H1 (cell line): ENCODE measurements around the gene ACBD6. TPM values are rescaled to one million over a fixed set of nuclear protein-coding genes. Genes with fewer than 3 reads are reported as not detected.

Source experiments
- CTCF ChIA-PET: fragments of 300-600 bp; sonication (Branson Sonifier 250); formaldehyde crosslinking; loops from one replicate; lab custom pipeline; 2021; ENCODE audit not compliant: partially characterized antibody; lab: Charles Lee
- POLR2A ChIA-PET: fragments of 300-600 bp; sonication (Branson Sonifier 250); formaldehyde crosslinking; loops from one replicate; lab custom pipeline; 2021; ENCODE audit warnings: inconsistent platforms; ENCODE audit not compliant: partially characterized antibody; lab: Charles Lee
- DNase-seq, 2 experiments: peaks; one replicate each; pipeline versions ENCODE4 v3.0.0 to v3.0.0-alpha.2; 2010 to 2022; ENCODE audit warnings: low spot score in 2 of 2, low read depth in 1 of 2, mixed read lengths in 1 of 2
- FAIRE-seq: peaks from 2 replicates; lab custom pipeline; 2011; peaks lifted over from hg19 to GRCh38; lab: Jason Lieb, UNC
- H2AFZ ChIP-seq: 2 replicates; pipeline ENCODE4 v1.8.1; 2012; ENCODE audit warnings: low read length, inconsistent platforms
- H2AK5ac ChIP-seq: 2 replicates; pipeline ENCODE4 v1.6.1; 2013; ENCODE audit warnings: low read depth, low read length
- H2BK120ac ChIP-seq: replicated peaks from 2 replicates; pipeline ENCODE3; 2013; ENCODE audit warnings: low read depth, low read length, inconsistent platforms
- H2BK12ac ChIP-seq: 2 replicates; pipeline ENCODE4 v1.6.1; 2013; ENCODE audit warnings: low read depth, low read length
- H2BK15ac ChIP-seq: 2 replicates; pipeline ENCODE4 v1.6.1; 2013; ENCODE audit warnings: low read length
- H2BK20ac ChIP-seq: 2 replicates; pipeline ENCODE4 v1.6.1; 2013; ENCODE audit warnings: low read length
- H2BK5ac ChIP-seq: 2 replicates; pipeline ENCODE4 v1.6.1; 2013; ENCODE audit warnings: low read depth, low read length
- H3K14ac ChIP-seq: 2 replicates; pipeline ENCODE4 v1.6.1; 2013; ENCODE audit warnings: inconsistent platforms; ENCODE audit not compliant: insufficient read length
- H3K18ac ChIP-seq: 2 replicates; pipeline ENCODE4 v1.6.1; 2013; ENCODE audit warnings: low read length; ENCODE audit errors: extremely low read depth
- H3K23ac ChIP-seq: 2 replicates; pipeline ENCODE4 v1.6.1; 2013; ENCODE audit warnings: inconsistent platforms; ENCODE audit not compliant: insufficient read length
- H3K23me2 ChIP-seq: 2 replicates; pipeline ENCODE4 v1.6.1; 2013; ENCODE audit warnings: low read depth, low read length
- H3K27ac ChIP-seq: 2 replicates; pipeline ENCODE4 v1.6.1; 2011; ENCODE audit warnings: low read depth, low read length, inconsistent platforms
- H3K27me3 ChIP-seq, 4 experiments: replicated peaks in 1 of 4; 1 replicate in 1 of 4; 2 replicates in 3 of 4; pipeline versions ENCODE4 v1.6.1 to v1.8.1; 2011 to 2013; ENCODE audit warnings: low read length in 3 of 4, mild to moderate bottlenecking in 3 of 4, inconsistent platforms in 2 of 4, mixed read lengths in 2 of 4, moderate library complexity in 1 of 4; ENCODE audit not compliant: control insufficient read depth in 3 of 4, insufficient read depth in 3 of 4; ENCODE audit errors: extremely low read depth in 1 of 4
- H3K36me3 ChIP-seq, 4 experiments: 2 replicates each; pipeline versions ENCODE4 v1.6.1 to v1.8.1; 2011 to 2013; ENCODE audit warnings: mild to moderate bottlenecking in 4 of 4, low read length in 3 of 4, moderate library complexity in 2 of 4, control low read depth in 1 of 4, inconsistent platforms in 1 of 4; ENCODE audit not compliant: insufficient read depth in 4 of 4, control insufficient read depth in 2 of 4
- H3K4ac ChIP-seq: replicated peaks from 2 replicates; pipeline ENCODE3; 2013; ENCODE audit warnings: low read length, low read depth, mixed read lengths, inconsistent platforms; ENCODE audit not compliant: insufficient read length
- H3K4me1 ChIP-seq, 4 experiments: replicated peaks in 1 of 4; 1 replicate in 1 of 4; 2 replicates in 3 of 4; pipeline versions ENCODE4 v1.6.1 to v1.8.1; 2011 to 2013; ENCODE audit warnings: low read length in 3 of 4, inconsistent platforms in 2 of 4, mixed read lengths in 1 of 4; ENCODE audit not compliant: insufficient read depth in 4 of 4, control insufficient read depth in 3 of 4
- H3K4me2 ChIP-seq, 2 experiments: 2 replicates each; pipeline versions ENCODE4 v1.6.1 to v1.8.1; 2011 to 2013; ENCODE audit warnings: low read depth in 2 of 2, low read length in 2 of 2, control low read depth in 1 of 2, inconsistent platforms in 1 of 2, mild to moderate bottlenecking in 1 of 2; ENCODE audit not compliant: insufficient read depth in 1 of 2
- H3K4me3 ChIP-seq, 4 experiments: fragments of 200-600, 300-600 bp in 1 of 4; sonication (generic), shearing (Covaris generic), sonication (Bioruptor Twin) in 1 of 4; 2 replicates each; pipeline versions ENCODE4 v1.5.1 to v1.8.1; 2011 to 2016; ENCODE audit warnings: low read length in 4 of 4, low read depth in 3 of 4, control low read depth in 2 of 4, inconsistent platforms in 2 of 4, mild to moderate bottlenecking in 2 of 4, mixed read lengths in 1 of 4, moderate library complexity in 1 of 4; ENCODE audit not compliant: insufficient read depth in 2 of 4; ENCODE audit errors: extremely low read depth in 1 of 4
- H3K56ac ChIP-seq: replicated peaks from 2 replicates; pipeline ENCODE3; 2013; ENCODE audit warnings: low read depth, mild to moderate bottlenecking, mixed read lengths, low read length, inconsistent platforms; ENCODE audit not compliant: insufficient read length
- H3K79me1 ChIP-seq: 2 replicates; pipeline ENCODE4 v1.6.1; 2013; ENCODE audit warnings: low read depth, low read length, control low read depth
- H3K79me2 ChIP-seq, 2 experiments: 2 replicates each; pipeline versions ENCODE4 v1.6.1 to v1.8.1; 2012 to 2013; ENCODE audit warnings: low read length in 2 of 2, mild to moderate bottlenecking in 2 of 2, inconsistent platforms in 1 of 2; ENCODE audit not compliant: insufficient read depth in 2 of 2, control insufficient read depth in 1 of 2
- H3K9ac ChIP-seq, 4 experiments: replicated peaks in 1 of 4; 1 replicate in 1 of 4; 2 replicates in 3 of 4; pipeline versions ENCODE4 v1.6.1 to v1.8.1; 2011 to 2013; ENCODE audit warnings: low read depth in 3 of 4, low read length in 3 of 4, control low read depth in 2 of 4, mild to moderate bottlenecking in 2 of 4, moderate library complexity in 2 of 4, inconsistent platforms in 1 of 4; ENCODE audit errors: extremely low read depth in 1 of 4
- H3K9me3 ChIP-seq, 2 experiments: 2 replicates each; pipeline versions ENCODE4 v1.6.1 to v1.8.1; 2012 to 2013; ENCODE audit warnings: mild to moderate bottlenecking in 2 of 2, moderate library complexity in 2 of 2, control low read depth in 1 of 2, inconsistent platforms in 1 of 2, low read depth in 1 of 2, low read length in 1 of 2, mixed read lengths in 1 of 2; ENCODE audit not compliant: insufficient read depth in 2 of 2
- H4K20me1 ChIP-seq, 2 experiments: replicated peaks in 1 of 2; 2 replicates each; pipeline versions ENCODE3 to v1.8.1; 2011 to 2013; ENCODE audit warnings: inconsistent platforms in 2 of 2, low read length in 2 of 2, mild to moderate bottlenecking in 1 of 2; ENCODE audit not compliant: insufficient read depth in 2 of 2, control insufficient read depth in 1 of 2
- H4K5ac ChIP-seq: 2 replicates; pipeline ENCODE4 v1.6.1; 2013; ENCODE audit warnings: low read length, low read depth, mixed read lengths, inconsistent platforms; ENCODE audit not compliant: insufficient read length
- H4K8ac ChIP-seq: 2 replicates; pipeline ENCODE4 v1.8.0; 2013; ENCODE audit warnings: mild to moderate bottlenecking, moderate library complexity, low read length, inconsistent platforms; ENCODE audit not compliant: insufficient read depth; ENCODE audit errors: extremely low read depth
- H4K91ac ChIP-seq: replicated peaks from 2 replicates; pipeline ENCODE3; 2013; ENCODE audit warnings: low read length, mixed read lengths, inconsistent platforms; ENCODE audit not compliant: insufficient read length
- FOSL1 ChIP-seq: IDR thresholded peaks from 2 replicates; pipeline ENCODE4 v1.6.1; 2011; ENCODE audit warnings: mild to moderate bottlenecking, low read depth, low read length, moderate library complexity; ENCODE audit not compliant: insufficient read depth
- RBBP5 ChIP-seq: IDR thresholded peaks from 2 replicates; pipeline ENCODE4 v1.7.1; 2012; ENCODE audit warnings: low read depth, mild to moderate bottlenecking, inconsistent platforms, low read length, moderate library complexity, borderline replicate concordance
- RXRA ChIP-seq: IDR thresholded peaks from 2 replicates; pipeline ENCODE4 v1.6.1; 2011; ENCODE audit warnings: low read depth, mild to moderate bottlenecking, low read length, moderate library complexity; ENCODE audit not compliant: insufficient read depth
- SIRT6 ChIP-seq: IDR thresholded peaks from one replicate; pipeline ENCODE4 v1.7.1; 2012; ENCODE audit warnings: low read length, inconsistent platforms
- SP1 ChIP-seq: IDR thresholded peaks from 2 replicates; pipeline ENCODE4 v1.6.1; 2011; ENCODE audit warnings: low read depth, low read length
- SRF ChIP-seq: IDR thresholded peaks from 2 replicates; pipeline ENCODE4 v1.6.1; 2011; ENCODE audit warnings: mild to moderate bottlenecking, low read depth, low read length, moderate library complexity
- TAF1 ChIP-seq: IDR thresholded peaks from 2 replicates; pipeline ENCODE4 v1.6.1; 2011; ENCODE audit warnings: mild to moderate bottlenecking, low read depth, low read length
- TBP ChIP-seq: IDR thresholded peaks from 2 replicates; pipeline ENCODE4 v1.6.1; 2011; ENCODE audit warnings: low read depth, low read length, improper control_type of control experiment
- WGBS, 2 experiments: shearing (Covaris generic) in 1 of 2; methylation state at CpG; one replicate each; pipeline versions ENCODE4 v1.1.6 to v1.1.7; 2013 to 2015; ENCODE audit warnings: low lambda C conversion rate in 2 of 2, mixed read lengths in 2 of 2, inconsistent platforms in 1 of 2, low coverage in 1 of 2, missing lambda C conversion rate in 1 of 2; ENCODE audit not compliant: insufficient replicate concordance in 2 of 2, insufficient coverage in 1 of 2, insufficient read length in 1 of 2; ENCODE audit errors: extremely low coverage in 1 of 2, missing lambda C conversion rate in 1 of 2; 5-methylcytosine and 5-hydroxymethylcytosine counted together
- polyA plus RNA-seq, 7 experiments: library from polyadenylated mRNA; depleted of rRNA in 3 of 7; stranded (reverse) in 5 of 7; unstranded in 2 of 7; fragments of >200 nt in 5 of 7; fragments of 200-250 nt in 2 of 7; gene quantifications; 1 replicate in 5 of 7; 2 replicates in 1 of 7; 4 replicates in 1 of 7; pipeline versions ENCODE4 v1.2.1 to v1.2.3, GENCODE V29; 2011 to 2013; ENCODE audit warnings: missing spikeins in 2 of 7, mixed read lengths in 2 of 7
- total RNA-seq: library from RNA; stranded (reverse); fragmentation: NEBNext Ultra II Directional; extraction: Animal tissue kit (Norgen Biotek cat#: 25700); gene quantifications from 2 replicates; pipeline ENCODE4 v1.2.1, GENCODE V29; 2021

ACBD6 gene
- total and polyA plus RNA-seq, 2 of the 8 experiments (the other 6 are each of a cell fraction or from before 2014, with no cell fraction given): 52.0 to 67.7 TPM

GRCh38 chr1:180257028-180257386, 245.4 kb downstream of the ACBD6 start:
- POLR2A ChIA-PET: interaction anchor here (1.5 to 2.0 kb wide), 2 partner anchors 11 to 26 kb away, joined by 4 to 7 read pairs; no protein-coding TSS in a partner anchor
- H3K4me2 ChIP-seq: no peak overlapping the region
- no peak overlapping the region for H2BK20ac ChIP-seq
- no peak overlapping the region for H2BK15ac ChIP-seq
- no peaks in the 10 kb centered on the region for H3K36me3 ChIP-seq
- H2BK120ac ChIP-seq: no peak overlapping the region
- H3K4me3 ChIP-seq: no peak overlapping the region
- no peak overlapping the region for H3K23ac ChIP-seq
- H4K20me1 ChIP-seq: no peaks in the 10 kb centered on the region
- no peak overlapping the region for H2AFZ ChIP-seq
- H2BK5ac ChIP-seq: no peak overlapping the region
- H3K79me2 ChIP-seq: no peaks in the 10 kb centered on the region
- H3K27me3 ChIP-seq: no peaks in the 10 kb centered on the region; a peak in 1 of 7 replicates
- no peak overlapping the region for H3K27ac ChIP-seq
- no peak overlapping the region for H3K14ac ChIP-seq
- 78% methylated on average over 5 of the region's 5 CpGs; no CpG with 5 or more reads in 1 of the 2 experiments for WGBS, 2 experiments
- CTCF ChIA-PET: interaction anchor here (0.7 to 17.1 kb wide), 7 partner anchors 12 to 231 kb away, joined by 3 to 244 read pairs (median 3); no protein-coding TSS in a partner anchor
- H4K8ac ChIP-seq: no peak overlapping the region
- no peak overlapping the region for H4K91ac ChIP-seq
- DNase-seq: no peak
- no peak overlapping the region for H3K4ac ChIP-seq
- H3K79me1 ChIP-seq: no peaks in the 10 kb centered on the region
- no peak overlapping the region for H2AK5ac ChIP-seq
- H3K23me2 ChIP-seq: 0 out of 2 replicates have a peak, but pooled peaks cover 1% of the 10 kb centered on the region
- H3K9me3 ChIP-seq: no peaks in the 10 kb centered on the region
- FAIRE-seq: no peak
- H3K18ac ChIP-seq: no peak overlapping the region
- H3K9ac ChIP-seq: no peak overlapping the region
- no peak overlapping the region for H3K56ac ChIP-seq
- no peak overlapping the region for H2BK12ac ChIP-seq
- H3K4me1 ChIP-seq: peaks cover 0 to 18% (median 10%) of the 10 kb centered on the region in 4 experiments; a peak in 6 of 7 replicates
- H4K5ac ChIP-seq: no peak overlapping the region
- TF ChIP-seq FOSL1 (no peak), RBBP5 (no peak), SRF (no peak), TAF1 (no peak), RXRA (no peak), SIRT6 (no peak), TBP (no peak), SP1 (no peak)
